HK-2 (cell line): ENCODE results near the gene RNF227.
"Not testable (repeated sequence)": the region's sequence is repeated elsewhere in the genome, so short reads cannot be mapped to it uniquely, and the experiment has no call there.

Experiments
- DNase-seq: peaks from one replicate; pipeline ENCODE4 v3.0.0-alpha.2; 2018; ENCODE audit not compliant: unreplicated experiment

RNF227 gene

GRCh38 chr17:7864384-7864783 is 51.7 kb downstream of the RNF227 start:
- not testable (repeated sequence) for DNase-seq
